GM12874 (cell line): Measurements from ENCODE around the gene RIMS4.

ENCODE experiments used
- TF ChIP-seq, protein P1 (sequence below): IDR thresholded peaks from 2 replicates; pipeline ENCODE4 v1.5.1; 2011; ENCODE audit warnings: low read depth, mild to moderate bottlenecking, control low read depth, low read length, moderate library complexity; ENCODE audit not compliant: insufficient read depth

Gene RIMS4

DNA sequence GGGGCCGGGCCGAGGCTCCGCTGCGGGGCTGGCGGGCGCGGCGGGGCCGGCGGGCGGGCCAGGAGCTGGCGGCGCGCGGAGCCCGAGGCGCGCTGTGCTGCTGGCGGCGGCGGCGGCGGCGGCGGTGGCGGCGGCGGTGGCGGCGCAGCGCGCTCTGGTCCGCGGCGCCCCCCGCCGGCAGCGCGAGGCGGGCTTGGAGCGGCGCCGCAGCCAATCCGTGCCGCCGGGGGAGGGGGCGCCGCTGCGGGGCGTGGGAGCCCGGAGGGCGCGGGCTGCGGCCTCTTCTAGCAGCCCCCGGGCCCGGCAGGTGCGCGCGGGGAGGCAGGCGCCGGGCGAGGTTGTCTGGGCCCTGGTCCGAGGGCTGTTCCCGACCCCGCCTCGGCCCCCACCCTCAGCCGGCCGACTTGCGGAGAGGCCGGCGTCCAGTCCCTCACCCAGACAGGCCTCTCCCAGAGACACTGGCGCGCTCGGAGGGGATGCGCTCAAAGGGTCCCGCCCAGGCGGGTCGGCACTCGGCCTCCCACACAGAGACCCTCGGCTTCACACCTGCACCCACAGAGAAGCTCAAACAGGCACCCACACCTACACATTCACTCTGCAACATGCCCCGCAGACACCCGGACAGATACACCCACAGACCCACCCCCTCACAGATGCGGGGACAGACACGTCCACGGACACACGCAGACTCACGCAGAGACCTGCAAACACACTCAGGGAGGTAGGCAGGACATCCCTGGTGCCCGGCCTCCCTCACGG lies at the start of gene RIMS4:
Gene RIMS4, minus strand, starts transcription at position 156 of the 759 bp plus-strand sequence. CDS start 275 bp downstream, outside the sequence.
- TF ChIP-seq, protein P1, sequence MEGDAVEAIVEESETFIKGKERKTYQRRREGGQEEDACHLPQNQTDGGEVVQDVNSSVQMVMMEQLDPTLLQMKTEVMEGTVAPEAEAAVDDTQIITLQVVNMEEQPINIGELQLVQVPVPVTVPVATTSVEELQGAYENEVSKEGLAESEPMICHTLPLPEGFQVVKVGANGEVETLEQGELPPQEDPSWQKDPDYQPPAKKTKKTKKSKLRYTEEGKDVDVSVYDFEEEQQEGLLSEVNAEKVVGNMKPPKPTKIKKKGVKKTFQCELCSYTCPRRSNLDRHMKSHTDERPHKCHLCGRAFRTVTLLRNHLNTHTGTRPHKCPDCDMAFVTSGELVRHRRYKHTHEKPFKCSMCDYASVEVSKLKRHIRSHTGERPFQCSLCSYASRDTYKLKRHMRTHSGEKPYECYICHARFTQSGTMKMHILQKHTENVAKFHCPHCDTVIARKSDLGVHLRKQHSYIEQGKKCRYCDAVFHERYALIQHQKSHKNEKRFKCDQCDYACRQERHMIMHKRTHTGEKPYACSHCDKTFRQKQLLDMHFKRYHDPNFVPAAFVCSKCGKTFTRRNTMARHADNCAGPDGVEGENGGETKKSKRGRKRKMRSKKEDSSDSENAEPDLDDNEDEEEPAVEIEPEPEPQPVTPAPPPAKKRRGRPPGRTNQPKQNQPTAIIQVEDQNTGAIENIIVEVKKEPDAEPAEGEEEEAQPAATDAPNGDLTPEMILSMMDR: no peak

- TF ChIP-seq, protein P1: no peak
Measured at GRCh38 chr20:44858606-44859360, 48.4 kb upstream of the RIMS4 start.

GRCh38 chr20:44856856-44857448 lies 46.6 kb upstream of the RIMS4 start:
- TF ChIP-seq, protein P1: no peak

GRCh38 chr20:44856442-44856841 lies 46.1 kb upstream of the RIMS4 start:
- TF ChIP-seq, protein P1: no peak

- TF ChIP-seq, protein P1: no peak
Measured at GRCh38 chr20:44851545-44851944, 41.2 kb upstream of the RIMS4 start.

DNA sequence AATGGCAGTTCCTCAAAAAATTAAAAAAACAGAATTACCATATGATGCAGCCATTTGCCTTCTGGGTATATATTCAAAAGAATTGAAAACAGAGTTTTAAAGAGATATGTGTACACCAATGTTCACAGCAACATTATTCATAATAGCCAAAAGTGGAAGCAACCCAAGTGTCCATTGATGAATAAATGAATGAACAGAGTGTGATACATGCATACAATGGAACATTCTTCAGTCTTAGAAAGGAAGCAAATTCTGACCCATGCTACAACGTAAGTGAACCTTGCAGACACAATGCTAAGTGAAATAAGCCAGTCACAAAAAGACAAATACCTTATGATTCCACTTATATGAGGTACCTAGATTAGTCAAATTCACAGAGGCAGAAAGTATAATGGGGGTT lies 40.5 kb upstream of the RIMS4 start:
- TF ChIP-seq, protein P1: no peak

GRCh38 chr20:44850272-44850671 lies 39.9 kb upstream of the RIMS4 start:
- TF ChIP-seq, protein P1: no peak
